HG02623 (cell line): ENCODE results near the gene PCNX4.
"Not testable (repeated sequence)": the region's sequence is repeated elsewhere in the genome, so short reads cannot be mapped to it uniquely, and the experiment has no call there.

Experiments
- ATAC-seq: cut with Tn5 transposase; IDR thresholded peaks from one replicate; pipeline ENCODE4 v1.9.1; 2021; ENCODE audit warnings: moderate library complexity; ENCODE audit not compliant: unreplicated experiment

PCNX4 gene

GRCh38 chr14:60091550-60092525 lies at the start of gene PCNX4:
PCNX4 (plus strand) TSS chr14:60091923; CDS start chr14:60107639, 15,716 bp downstream.
- ATAC-seq: peak; percentile 96

- not testable (repeated sequence) for ATAC-seq
These were observed 43.7 kb upstream of the PCNX4 start for GRCh38 chr14:60047976-60048375.

- ATAC-seq: no peak
These were observed 40.0 kb upstream of the PCNX4 start for GRCh38 chr14:60051721-60052221.

GRCh38 chr14:60058087-60058486 lies 33.6 kb upstream of the PCNX4 start:
- ATAC-seq: no peak

GRCh38 chr14:60061371-60061770 lies 30.4 kb upstream of the PCNX4 start:
- ATAC-seq: no peak

GRCh38 chr14:60064491-60065072 lies 27.1 kb upstream of the PCNX4 start:
- ATAC-seq: no peak

GRCh38 chr14:60067882-60068281 lies 23.8 kb upstream of the PCNX4 start:
- ATAC-seq: no peak

GRCh38 chr14:60079723-60080122 lies 12.0 kb upstream of the PCNX4 start:
- no peak for ATAC-seq

GRCh38 chr14:60085085-60085484 lies 6.6 kb upstream of the PCNX4 start:
- no peak for ATAC-seq

GRCh38 chr14:60085693-60086092 lies 6.0 kb upstream of the PCNX4 start:
- ATAC-seq: no peak

- ATAC-seq: no peak
These were observed 4.1 kb upstream of the PCNX4 start for GRCh38 chr14:60087668-60088067.

GRCh38 chr14:60089221-60089620 lies 2.5 kb upstream of the PCNX4 start:
- ATAC-seq: no peak

- no peak for ATAC-seq
These were observed 731 bp upstream of the PCNX4 start for GRCh38 chr14:60090864-60091519.

- no peak for ATAC-seq
These were observed 800 bp downstream of the PCNX4 start for GRCh38 chr14:60092526-60092920.

- ATAC-seq: no peak
These were observed 1.4 kb downstream of the PCNX4 start for GRCh38 chr14:60093080-60093479.

GRCh38 chr14:60093606-60094005 lies 1.9 kb downstream of the PCNX4 start:
- ATAC-seq: no peak

GRCh38 chr14:60094306-60094897 lies 2.7 kb downstream of the PCNX4 start:
- no peak for ATAC-seq

GRCh38 chr14:60095231-60095630 lies 3.5 kb downstream of the PCNX4 start:
- no peak for ATAC-seq

- ATAC-seq: no peak
These were observed 4.2 kb downstream of the PCNX4 start for GRCh38 chr14:60095781-60096450.

- no peak for ATAC-seq
These were observed 6.3 kb downstream of the PCNX4 start for GRCh38 chr14:60097974-60098373.

- not testable (repeated sequence) for ATAC-seq
These were observed 8.1 kb downstream of the PCNX4 start for GRCh38 chr14:60099855-60100254.
